CD14-positive monocyte (primary cell): ENCODE results near the gene SBF2. TPM values are rescaled to one million over a fixed set of nuclear protein-coding genes. Genes with fewer than 3 reads are reported as not detected.
"Not testable (repeated sequence)": the region's sequence is repeated elsewhere in the genome, so short reads cannot be mapped to it uniquely, and the experiment has no call there.

Experiments used
- DNase-seq, 3 donors: peaks; one replicate each; pipeline ENCODE4 v3.0.0-alpha.2; 2011 to 2022
- H2AFZ ChIP-seq: 2 replicates; pipeline ENCODE4 v1.6.0; 2012; ENCODE audit warnings: mild to moderate bottlenecking, low read depth, low read length, inconsistent platforms; ENCODE audit not compliant: insufficient read depth, poor library complexity, severe bottlenecking
- H3K27ac ChIP-seq, 2 donors: 1 replicate in 1 of 2; 2 replicates in 1 of 2; pipeline ENCODE4 v1.5.1; 2012 to 2013; ENCODE audit warnings: low read length in 2 of 2, control low read depth in 1 of 2, inconsistent platforms in 1 of 2, low read depth in 1 of 2, mild to moderate bottlenecking in 1 of 2
- H3K27me3 ChIP-seq, 2 donors: one replicate each; pipeline versions ENCODE4 v1.6.0 to v1.6.1; 2011 to 2013; ENCODE audit warnings: low read length in 2 of 2; ENCODE audit not compliant: control insufficient read depth in 2 of 2, insufficient read depth in 2 of 2
- H3K36me3 ChIP-seq, 2 donors: replicated peaks in 1 of 2; 1 replicate in 1 of 2; 2 replicates in 1 of 2; pipeline versions ENCODE4 v1.5.1 to v1.6.1; 2012 to 2013; ENCODE audit warnings: low read length in 2 of 2, control low read depth in 1 of 2, inconsistent platforms in 1 of 2, mild to moderate bottlenecking in 1 of 2; ENCODE audit not compliant: insufficient read depth in 2 of 2, control insufficient read depth in 1 of 2
- H3K4me1 ChIP-seq, 2 donors: 1 replicate in 1 of 2; 2 replicates in 1 of 2; pipeline versions ENCODE4 v1.5.1 to v1.6.1; 2012 to 2013; ENCODE audit warnings: low read length in 2 of 2, control low read depth in 1 of 2, inconsistent platforms in 1 of 2, mild to moderate bottlenecking in 1 of 2, moderate library complexity in 1 of 2; ENCODE audit not compliant: insufficient read depth in 2 of 2, control insufficient read depth in 1 of 2
- H3K4me2 ChIP-seq: replicated peaks from 2 replicates; pipeline ENCODE3; 2012; ENCODE audit warnings: low read length, moderate library complexity, mild to moderate bottlenecking; ENCODE audit not compliant: poor library complexity, severe bottlenecking; ENCODE audit errors: extremely low read depth
- H3K4me3 ChIP-seq, 3 experiments: fragments of 200-600 bp in 1 of 3; sonication (generic) in 1 of 3; replicated peaks in 1 of 3; 1 replicate in 2 of 3; 2 replicates in 1 of 3; pipeline ENCODE4 v1.5.1; 2011 to 2013; ENCODE audit warnings: low read length in 3 of 3, mild to moderate bottlenecking in 3 of 3, control low read depth in 2 of 3, low read depth in 2 of 3, inconsistent platforms in 1 of 3, moderate library complexity in 1 of 3
- H3K79me2 ChIP-seq: 2 replicates; pipeline ENCODE4 v1.6.0; 2012; ENCODE audit warnings: mild to moderate bottlenecking, control low read depth, inconsistent platforms, low read length, moderate library complexity; ENCODE audit not compliant: insufficient read depth
- H3K9ac ChIP-seq: 2 replicates; pipeline ENCODE4 v1.6.0; 2017; ENCODE audit warnings: low read length, mild to moderate bottlenecking; ENCODE audit not compliant: insufficient read depth, poor library complexity, severe bottlenecking
- H3K9me3 ChIP-seq, 2 donors: replicated peaks in 1 of 2; 1 replicate in 1 of 2; 2 replicates in 1 of 2; pipeline versions ENCODE4 v1.5.1 to v1.6.1; 2012 to 2013; ENCODE audit warnings: low read length in 2 of 2, control low read depth in 1 of 2; ENCODE audit not compliant: control insufficient read depth in 1 of 2, insufficient read depth in 1 of 2
- H4K20me1 ChIP-seq: 2 replicates; pipeline ENCODE4 v1.6.0; 2012; ENCODE audit warnings: mild to moderate bottlenecking, low read length, control low read depth, moderate library complexity; ENCODE audit not compliant: insufficient read depth
- H3K27ac Mint-ChIP-seq, 7 donors: one replicate each; pipeline ENCODE4 v1.8.0; 2020; ENCODE audit warnings: mild to moderate bottlenecking in 7 of 7, mixed read lengths in 7 of 7, moderate library complexity in 6 of 7, inconsistent platforms in 2 of 7
- H3K27me3 Mint-ChIP-seq, 3 donors: one replicate each; pipeline ENCODE4 v1.8.0; 2021 to 2022; ENCODE audit warnings: low read depth in 3 of 3, mild to moderate bottlenecking in 3 of 3, mixed read lengths in 3 of 3, moderate library complexity in 3 of 3, inconsistent platforms in 1 of 3
- H3K36me3 Mint-ChIP-seq, 2 donors: one replicate each; pipeline ENCODE4 v1.8.0; 2020; ENCODE audit warnings: mixed read lengths in 2 of 2, inconsistent platforms in 1 of 2, mild to moderate bottlenecking in 1 of 2
- H3K4me1 Mint-ChIP-seq: one replicate; pipeline ENCODE4 v1.8.0; 2020; ENCODE audit warnings: mild to moderate bottlenecking, mixed read lengths
- H3K4me3 Mint-ChIP-seq, 2 donors: one replicate each; pipeline ENCODE4 v1.8.0; 2020; ENCODE audit warnings: mild to moderate bottlenecking in 2 of 2, mixed read lengths in 2 of 2, moderate library complexity in 1 of 2
- H3K9me3 Mint-ChIP-seq, 7 donors: one replicate each; pipeline ENCODE4 v1.8.0; 2020 to 2022; ENCODE audit warnings: mixed read lengths in 7 of 7, mild to moderate bottlenecking in 6 of 7, moderate library complexity in 6 of 7, inconsistent platforms in 2 of 7
- CTCF ChIP-seq: fragments of 200-600 bp; IDR thresholded peaks from one replicate; pipeline ENCODE4 v1.8.0; 2022; ENCODE audit warnings: antibody characterized with exemption, mild to moderate bottlenecking
- WGBS: methylation state at CpG from one replicate; pipeline ENCODE4 v1.1.5; 2013; ENCODE audit warnings: missing lambda C conversion rate; ENCODE audit not compliant: insufficient coverage; 5-methylcytosine and 5-hydroxymethylcytosine counted together
- intact Hi-C, 2 donors: fragments of 100-400 bp; cut with micrococcal nuclease; formaldehyde crosslinking; loops; one replicate each; pipeline versions ENCODE4 v1.15.0 to v1.15.1; 2023
- polyA plus RNA-seq, 3 donors: library from polyadenylated mRNA; depleted of rRNA in 1 of 3; unstranded in 2 of 3; stranded (reverse) in 1 of 3; fragments of 300-500 nt in 2 of 3; fragments of >200 nt in 1 of 3; fragmentation: Illumina TruSeq in 2 of 3; gene quantifications; 1 replicate in 2 of 3; 2 replicates in 1 of 3; pipeline ENCODE4 v1.2.3, GENCODE V29; 2012 to 2021

Gene SBF2
- polyA plus RNA-seq, 3 donors: 8.9 to 30.7 (median 16.4) TPM

- H3K9me3 ChIP-seq: no peaks in the 10 kb centered on the region
- Mint-ChIP-seq H3K4me1 (peaks cover 8% of the 10 kb centered on the region), H3K9me3 (peaks cover 4 to 15% (median 9%) of the 10 kb centered on the region in 7 donors), H3K36me3 (peaks cover 0 to 18% of the 10 kb centered on the region in 2 donors), H3K27ac (no peak overlapping the region), H3K27me3 (peaks cover 0 to 2% (median 1%) of the 10 kb centered on the region in 3 donors), H3K4me3 (no peak overlapping the region)
- intact Hi-C loops: no loop called here
- TF ChIP-seq CTCF: no peak
- no peaks in the 10 kb centered on the region for H3K4me1 ChIP-seq
- no peak overlapping the region for H3K27ac ChIP-seq
- H3K36me3 ChIP-seq: no peaks in the 10 kb centered on the region
- H3K79me2 ChIP-seq: no peaks in the 10 kb centered on the region
- H3K4me3 ChIP-seq: no peak overlapping the region
- DNase-seq: no peak
- H2AFZ ChIP-seq: no peak overlapping the region
- no peak overlapping the region for H3K9ac ChIP-seq
- no peak overlapping the region for H3K4me2 ChIP-seq
- no peaks in the 10 kb centered on the region for H3K27me3 ChIP-seq
- no peaks in the 10 kb centered on the region for H4K20me1 ChIP-seq
Measured at GRCh38 chr11:9936754-9937153, 357.3 kb downstream of the SBF2 start.

- H3K4me1 Mint-ChIP-seq, H3K27ac ChIP-seq, H3K79me2 ChIP-seq, DNase-seq, H3K4me1 ChIP-seq, H3K27me3 Mint-ChIP-seq, H3K27ac Mint-ChIP-seq, H3K4me3 Mint-ChIP-seq, H3K9me3 ChIP-seq, intact Hi-C loops, H3K27me3 ChIP-seq, H4K20me1 ChIP-seq, H3K4me2 ChIP-seq, H3K9ac ChIP-seq, H3K4me3 ChIP-seq, H2AFZ ChIP-seq: not testable (repeated sequence)
- peaks cover 11 to 24% (median 17%) of the 10 kb centered on the region in 7 donors for H3K9me3 Mint-ChIP-seq
- WGBS: no CpG with 5 or more reads among the region's 2 CpGs
- peaks cover 15 to 31% of the 10 kb centered on the region in 2 donors for H3K36me3 Mint-ChIP-seq
- peaks cover 2 to 13% of the 10 kb centered on the region in 2 donors for H3K36me3 ChIP-seq
Measured at GRCh38 chr11:9932843-9933242, 361.2 kb downstream of the SBF2 start.

GRCh38 chr11:9930562-9931331, 363.3 kb downstream of the SBF2 start:
- not testable (repeated sequence) for H3K4me3 Mint-ChIP-seq, DNase-seq

More at GRCh38 chr11:9930562-9931331, 363.3 kb downstream of the SBF2 start:
- H3K4me2 ChIP-seq, H3K27me3 ChIP-seq, H3K27me3 Mint-ChIP-seq, H3K4me1 ChIP-seq, H3K9me3 ChIP-seq, H3K9ac ChIP-seq, H2AFZ ChIP-seq, H3K79me2 ChIP-seq, H3K27ac Mint-ChIP-seq, H3K27ac ChIP-seq, H3K4me3 ChIP-seq, H4K20me1 ChIP-seq, H3K4me1 Mint-ChIP-seq, intact Hi-C loops: not testable (repeated sequence)
- Mint-ChIP-seq H3K9me3 (peaks cover 7 to 17% (median 13%) of the 10 kb centered on the region in 7 donors), H3K36me3 (peaks cover 17 to 31% of the 10 kb centered on the region in 2 donors)
- WGBS: 95% methylated on average over 12 of the region's 14 CpGs
- peaks cover 2 to 13% of the 10 kb centered on the region in 2 donors for H3K36me3 ChIP-seq
